ENCODE results near the gene CCL27. TPM values are rescaled to one million over a fixed set of nuclear protein-coding genes. Genes with fewer than 3 reads are reported as not detected.

The CCL27 gene
- total and polyA plus RNA-seq, 7 experiments from 2014 or later: not detected

- intact Hi-C loops (cut with micrococcal nuclease): loop anchor here (1.0 to 10.0 kb wide), 11 partner anchors 9 to 967 kb away; partner anchors contain the start of genes DNAI1 (in 2 of the 2), DNAJB5 (in 2 of the 2), FAM219A (in 2 of the 2) and GALT (in 2 of the 2)
Observed at GRCh38 chr9:34637356-34638137, 24.9 kb downstream of the CCL27 start, which contains the start of gene SIGMAR1. SIGMAR1 (minus strand) TSS chr9:34637787; CDS start chr9:34637697, 90 bp downstream.

GRCh38 chr9:34636791-34637355 lies 25.6 kb downstream of the CCL27 start:
- ChIA-PET POLR2A (interaction anchor here (0.6 to 7.0 kb wide), 15 partner anchors 7 to 420 kb away, joined by 3 to 99 read pairs (median 6); partner anchors contain the start of genes ARID3C, CCL27, DCTN3 and GALT), CTCF (interaction anchor here (0.5 to 8.0 kb wide), 6 partner anchors 10 to 386 kb away, joined by 4 to 98 read pairs (median 13); partner anchors contain the start of genes GALT and RPP25L)
- intact Hi-C loops (cut with micrococcal nuclease): loop anchor here (1.0 to 10.0 kb wide), 10 partner anchors 9 to 968 kb away; partner anchors contain the start of genes DNAI1 (in 2 of the 2), DNAJB5 (in 2 of the 2), FAM219A (in 2 of the 2) and DCTN3 (in 1 of the 2)
- peak in 4 of 9 donors; percentile 20 to 42 (median 26) for DNase-seq
- Mint-ChIP-seq H3K27ac (peak overlapping the region; percentile 77 to 97 (median 88)), H3K36me3 (peaks cover 0 to 5% (median 3%) of the 10 kb centered on the region in 5 donors), H3K4me3 (peak overlapping the region; percentile 88 to 93 (median 90)), H3K9me3 (peaks cover 0 to 1% (median 0%) of the 10 kb centered on the region in 11 donors), H3K4me1 (peaks cover 26 to 47% (median 37%) of the 10 kb centered on the region in 7 donors), H3K27me3 (no peaks in the 10 kb centered on the region)
- Histone ChIP-seq H3K27me3 (ENCODE audit: control insufficient read depth in 2 of 2, insufficient read depth in 2 of 2, low read length in 2 of 2) (no peaks in the 10 kb centered on the region), H3K36me3 (ENCODE audit: control insufficient read depth in 2 of 3, insufficient read depth in 3 of 3, low read length in 3 of 3) (peaks cover 0 to 13% (median 0%) of the 10 kb centered on the region in 3 experiments), H3K4me1 (ENCODE audit: control insufficient read depth in 2 of 2, insufficient read depth in 2 of 2, low read length in 2 of 2) (peaks cover 21 to 22% of the 10 kb centered on the region in 2 donors), H3K9me3 (ENCODE audit: control insufficient read depth in 2 of 3, low read length in 3 of 3) (no peaks in the 10 kb centered on the region), H3K4me3 (ENCODE audit: low read length) (peak overlapping the region; percentile 94), H3K27ac (ENCODE audit: low read depth, low read length) (peak overlapping the region; percentile 70)
- no peak for ATAC-seq

More at GRCh38 chr9:34637356-34638137, 24.9 kb downstream of the CCL27 start, which contains the start of gene SIGMAR1:
- H3K4me1 Mint-ChIP-seq: peaks cover 26 to 45% (median 37%) of the 10 kb centered on the region in 7 donors
- no peaks in the 10 kb centered on the region for H3K27me3 Mint-ChIP-seq
- no peaks in the 10 kb centered on the region for H3K9me3 ChIP-seq (ENCODE audit: control insufficient read depth in 2 of 3, low read length in 3 of 3)
- peak within 1 kb of the TSS; percentile 88 to 98 (median 95) for H3K27ac Mint-ChIP-seq
- peak within 1 kb of the TSS; percentile 70 for H3K27ac ChIP-seq (ENCODE audit: low read depth, low read length)
- H3K4me3 ChIP-seq (ENCODE audit: low read length): peak within 1 kb of the TSS; percentile 94
- H3K4me3 Mint-ChIP-seq: peak within 1 kb of the TSS; percentile 88 to 93 (median 90)
- ATAC-seq: peak; percentile 97
- peaks cover 21 to 22% of the 10 kb centered on the region in 2 donors for H3K4me1 ChIP-seq (ENCODE audit: control insufficient read depth in 2 of 2, insufficient read depth in 2 of 2, low read length in 2 of 2)
- POLR2A ChIA-PET: interaction anchor here (0.6 to 7.0 kb wide), 21 partner anchors 8 to 1090 kb away, joined by 3 to 99 read pairs (median 5); partner anchors contain the start of genes ARID3C, CCL27, DCTN3 and GALT
- DNase-seq: peak; percentile 88 to 97 (median 95)
- peaks cover 0 to 1% (median 0%) of the 10 kb centered on the region in 11 donors for H3K9me3 Mint-ChIP-seq
- H3K36me3 Mint-ChIP-seq: peaks cover 0 to 5% (median 3%) of the 10 kb centered on the region in 5 donors
- no peaks in the 10 kb centered on the region for H3K27me3 ChIP-seq (ENCODE audit: control insufficient read depth in 2 of 2, insufficient read depth in 2 of 2, low read length in 2 of 2)
- CTCF ChIA-PET: interaction anchor here (0.5 to 8.0 kb wide), 12 partner anchors 9 to 386 kb away, joined by 3 to 98 read pairs (median 6); partner anchors contain the start of genes DCTN3, GALT and RPP25L
- H3K36me3 ChIP-seq (ENCODE audit: control insufficient read depth in 2 of 3, insufficient read depth in 3 of 3, low read length in 3 of 3): peaks cover 0 to 13% (median 0%) of the 10 kb centered on the region in 3 experiments

GRCh38 chr9:34635556-34635955 lies 26.9 kb downstream of the CCL27 start:
- Mint-ChIP-seq H3K4me3 (peak overlapping the region; percentile 33 to 88 (median 65)), H3K27ac (peak overlapping the region in 2 of 9 donors; percentile 38 to 78), H3K4me1 (peaks cover 26 to 49% (median 37%) of the 10 kb centered on the region in 7 donors), H3K36me3 (peaks cover 0 to 5% (median 3%) of the 10 kb centered on the region in 5 donors), H3K27me3 (peaks cover 0 to 8% (median 2%) of the 10 kb centered on the region in 5 donors), H3K9me3 (peaks cover 0 to 1% (median 0%) of the 10 kb centered on the region in 11 donors)
- ATAC-seq: no peak
- Histone ChIP-seq H3K36me3 (ENCODE audit: control insufficient read depth in 2 of 3, insufficient read depth in 3 of 3, low read length in 3 of 3) (peaks cover 0 to 13% (median 0%) of the 10 kb centered on the region in 3 experiments), H3K27ac (ENCODE audit: low read depth, low read length) (no peak overlapping the region), H3K4me1 (ENCODE audit: control insufficient read depth in 2 of 2, insufficient read depth in 2 of 2, low read length in 2 of 2) (peaks cover 21 to 22% of the 10 kb centered on the region in 2 donors), H3K9me3 (ENCODE audit: control insufficient read depth in 2 of 3, low read length in 3 of 3) (no peaks in the 10 kb centered on the region), H3K4me3 (ENCODE audit: low read length) (no peak overlapping the region), H3K27me3 (ENCODE audit: control insufficient read depth in 2 of 2, insufficient read depth in 2 of 2, low read length in 2 of 2) (no peaks in the 10 kb centered on the region)
- ChIA-PET POLR2A (interaction anchor here (0.7 to 7.0 kb wide), 7 partner anchors 12 to 1309 kb away, joined by 3 to 99 read pairs (median 10); partner anchors contain the start of genes CCDC107, DCTN3, GALT and RPP25L), CTCF (interaction anchor here (0.7 to 8.0 kb wide), 11 partner anchors 10 to 303 kb away, joined by 3 to 98 read pairs (median 10); partner anchors contain the start of genes DCTN3, GALT and RPP25L)
- DNase-seq: no peak
- intact Hi-C loops (cut with micrococcal nuclease): loop anchor here (10.0 kb wide), 4 partner anchors 349 to 969 kb away; partner anchors contain the start of genes DNAJB5 (in 1 of the 2), TESK1 (in 1 of the 2), UBAP1 (in 1 of the 2) and UBE2R2 (in 1 of the 2)

- Mint-ChIP-seq H3K4me3 (peak overlapping the region in 1 of 10 donors; percentile 38), H3K36me3 (peaks cover 0 to 5% (median 3%) of the 10 kb centered on the region in 5 donors), H3K9me3 (peaks cover 0 to 2% (median 0%) of the 10 kb centered on the region in 11 donors), H3K27ac (no peak overlapping the region), H3K4me1 (peaks cover 27 to 53% (median 37%) of the 10 kb centered on the region in 7 donors), H3K27me3 (peaks cover 0 to 16% (median 11%) of the 10 kb centered on the region in 5 donors)
- Histone ChIP-seq H3K4me1 (ENCODE audit: control insufficient read depth in 2 of 2, insufficient read depth in 2 of 2, low read length in 2 of 2) (peaks cover 21 to 22% of the 10 kb centered on the region in 2 donors), H3K27ac (ENCODE audit: low read depth, low read length) (no peak overlapping the region), H3K27me3 (ENCODE audit: control insufficient read depth in 2 of 2, insufficient read depth in 2 of 2, low read length in 2 of 2) (no peaks in the 10 kb centered on the region), H3K4me3 (ENCODE audit: low read length) (no peak overlapping the region), H3K9me3 (ENCODE audit: control insufficient read depth in 2 of 3, low read length in 3 of 3) (no peaks in the 10 kb centered on the region), H3K36me3 (ENCODE audit: control insufficient read depth in 2 of 3, insufficient read depth in 3 of 3, low read length in 3 of 3) (peaks cover 0 to 13% (median 0%) of the 10 kb centered on the region in 3 experiments)
- intact Hi-C loops (cut with micrococcal nuclease): loop anchor here (1.0 to 10.0 kb wide), 10 partner anchors 22 to 970 kb away; partner anchors contain the start of genes RPP25L (in 2 of the 2), DNAJB5 (in 1 of the 2), TESK1 (in 1 of the 2) and UBAP1 (in 1 of the 2)
- ATAC-seq (no peak), DNase-seq (no peak)
- POLR2A ChIA-PET: interaction anchor here (0.9 to 7.0 kb wide), 10 partner anchors 8 to 229 kb away, joined by 3 to 99 read pairs (median 5); partner anchors contain the start of genes DCTN3, GALT and RPP25L
- CTCF ChIA-PET: interaction anchor here (0.7 to 8.0 kb wide), 25 partner anchors 9 to 1057 kb away, joined by 3 to 98 read pairs (median 4); partner anchors contain the start of genes CCL27, DCTN3, GALT and RPP25L
Observed at GRCh38 chr9:34634551-34635248, 27.8 kb downstream of the CCL27 start.
